Measurements from ENCODE around the gene NSG2.
"Not testable (repeated sequence)": the region's sequence is repeated elsewhere in the genome, so short reads cannot be mapped to it uniquely, and the experiment has no call there.

Gene NSG2

DNA sequence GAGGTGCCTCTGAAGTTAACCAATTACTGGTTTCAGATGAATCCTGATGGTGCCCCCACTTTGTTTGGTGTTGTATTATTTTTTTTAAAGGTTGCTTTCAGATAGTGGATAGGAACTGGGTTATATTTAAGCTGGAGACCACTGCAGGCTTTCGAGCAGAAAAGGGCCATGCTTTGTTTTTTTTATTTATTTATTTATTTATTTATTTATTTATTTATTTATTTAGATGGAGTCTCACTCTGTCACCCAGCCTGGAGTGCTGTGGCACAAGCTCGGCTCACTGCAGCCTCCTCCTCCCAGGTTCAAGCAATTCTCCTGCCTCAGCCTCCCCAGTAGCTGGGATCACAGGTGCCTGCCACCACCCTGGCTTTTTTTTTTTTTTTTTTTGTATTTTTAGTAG lies 57.1 kb downstream of the NSG2 start:
- DNase-seq (ENCODE audit: low spot score), result not testable (repeated sequence)

DNA sequence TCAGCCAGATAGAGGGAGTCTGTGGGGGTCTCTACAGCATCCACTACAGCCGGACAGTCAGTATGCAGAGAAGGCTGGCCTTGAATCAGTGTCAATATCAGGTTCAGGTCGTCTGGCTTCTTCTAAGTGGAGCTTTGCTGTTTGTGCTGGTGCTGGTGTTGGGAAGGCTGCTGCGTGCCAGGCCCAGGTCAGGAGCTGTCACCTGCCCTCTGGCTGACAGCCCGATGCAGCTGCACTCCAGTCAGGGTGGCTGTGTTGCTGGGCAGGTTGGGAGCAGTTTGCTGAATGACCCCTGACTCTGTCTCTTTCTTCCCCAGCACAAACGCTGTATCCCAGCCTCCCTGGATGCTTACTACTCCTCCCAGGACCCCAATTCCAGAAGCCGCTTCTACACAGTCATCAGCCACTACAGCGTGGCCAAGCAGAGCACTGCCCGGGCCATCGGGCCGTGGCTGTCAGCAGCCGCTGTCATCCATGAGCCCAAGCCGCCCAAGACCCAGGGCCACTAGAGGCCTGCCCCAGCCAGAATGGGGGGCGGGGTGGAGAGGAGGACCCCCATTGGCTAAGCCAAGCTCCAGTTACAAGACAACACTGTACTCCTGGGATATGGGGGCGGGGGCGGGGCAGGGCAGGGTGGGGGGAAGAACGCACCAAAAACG lies 61.6 kb downstream of the NSG2 start:
- DNase-seq (ENCODE audit: low spot score), result no peak

- no peak for DNase-seq (ENCODE audit: low spot score)
Measured at GRCh38 chr5:174108745-174109144, 63.2 kb downstream of the NSG2 start.

- no peak for DNase-seq (ENCODE audit: low spot score)
Measured at GRCh38 chr5:174109698-174110260, 64.3 kb downstream of the NSG2 start.

GRCh38 chr5:174110310-174110709 lies 64.8 kb downstream of the NSG2 start:
- no peak for DNase-seq (ENCODE audit: low spot score)

- no peak for DNase-seq (ENCODE audit: low spot score)
Measured at GRCh38 chr5:174111287-174111973, 65.9 kb downstream of the NSG2 start.

- DNase-seq (ENCODE audit: low spot score), result no peak
Measured at GRCh38 chr5:174115226-174115625, 69.7 kb downstream of the NSG2 start.

DNA sequence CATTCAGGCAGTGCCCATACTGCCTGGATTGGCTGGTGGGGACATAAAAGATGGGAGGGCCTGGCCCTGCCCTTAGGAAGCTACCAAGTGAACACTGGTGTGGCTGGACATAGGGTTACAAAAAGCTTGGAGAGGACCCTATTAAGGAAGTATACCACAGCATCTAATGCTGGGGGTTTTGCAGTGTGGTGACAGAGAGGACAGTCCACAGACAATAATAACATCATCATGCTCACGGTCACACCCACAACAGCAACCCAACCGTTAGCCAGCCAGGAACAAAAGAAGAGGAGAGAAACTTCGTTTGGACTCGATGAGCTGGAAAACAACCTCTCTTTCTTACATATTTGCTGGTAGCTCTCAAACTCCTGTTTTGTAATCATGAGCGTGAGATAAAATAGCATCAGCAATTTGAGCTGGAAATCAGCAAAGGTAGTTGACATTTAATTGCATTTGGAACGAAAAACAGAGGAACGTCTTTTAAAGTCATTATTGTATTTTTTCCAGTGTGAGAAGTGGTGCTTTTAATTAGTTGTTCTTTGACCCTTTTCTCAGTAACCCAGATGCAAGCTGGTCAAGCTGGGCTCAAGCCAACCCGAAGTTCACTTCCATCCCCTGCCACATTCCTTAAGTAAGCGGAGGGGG lies 73.4 kb downstream of the NSG2 start:
- DNase-seq (ENCODE audit: low spot score), result no peak

GRCh38 chr5:174119468-174119881 lies 74.0 kb downstream of the NSG2 start:
- no peak for DNase-seq (ENCODE audit: low spot score)

GRCh38 chr5:174120401-174121005 lies 75.0 kb downstream of the NSG2 start:
- no peak for DNase-seq (ENCODE audit: low spot score)

DNA sequence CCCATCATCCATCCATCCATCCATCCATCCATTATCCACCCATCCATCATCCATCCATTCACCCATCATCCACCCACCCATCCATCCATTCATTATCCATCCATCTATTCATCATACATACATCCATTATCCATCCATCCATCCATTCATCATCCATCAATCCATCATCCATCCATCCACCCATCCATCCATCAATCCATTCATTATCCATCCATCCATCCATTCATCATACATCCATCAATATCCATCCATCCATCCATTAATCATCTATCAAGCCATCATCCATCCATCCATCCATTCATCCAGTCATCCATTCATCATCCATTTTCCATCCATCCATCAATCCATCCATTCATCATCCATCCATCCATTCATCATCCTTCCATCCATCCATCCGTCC lies 89.0 kb downstream of the NSG2 start:
- DNase-seq (ENCODE audit: low spot score), result no peak

GRCh38 chr5:174139623-174140022 lies 94.1 kb downstream of the NSG2 start:
- DNase-seq (ENCODE audit: low spot score), result no peak

- no peak for DNase-seq (ENCODE audit: low spot score)
Measured at GRCh38 chr5:174140452-174141020, 95.0 kb downstream of the NSG2 start.

DNA sequence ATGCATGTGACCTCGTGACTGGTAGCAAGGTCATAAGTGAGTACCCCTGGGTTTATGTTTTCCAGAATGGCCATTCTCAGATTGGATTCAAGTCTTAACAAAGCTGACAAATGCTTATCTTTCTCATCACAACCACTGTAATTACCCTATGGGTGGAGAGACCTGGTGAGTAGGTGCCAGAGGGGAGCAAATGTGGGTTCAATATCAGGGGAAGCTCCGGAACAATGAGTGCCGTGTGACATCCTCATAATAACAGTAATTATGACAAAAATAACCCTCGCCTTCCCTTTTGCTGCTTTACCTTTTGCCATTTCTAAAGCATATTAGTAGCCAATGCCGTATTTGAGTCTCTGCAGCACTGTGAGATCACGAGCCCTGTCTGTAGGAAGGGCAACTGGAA lies 95.9 kb downstream of the NSG2 start:
- no peak for DNase-seq (ENCODE audit: low spot score)

DNA sequence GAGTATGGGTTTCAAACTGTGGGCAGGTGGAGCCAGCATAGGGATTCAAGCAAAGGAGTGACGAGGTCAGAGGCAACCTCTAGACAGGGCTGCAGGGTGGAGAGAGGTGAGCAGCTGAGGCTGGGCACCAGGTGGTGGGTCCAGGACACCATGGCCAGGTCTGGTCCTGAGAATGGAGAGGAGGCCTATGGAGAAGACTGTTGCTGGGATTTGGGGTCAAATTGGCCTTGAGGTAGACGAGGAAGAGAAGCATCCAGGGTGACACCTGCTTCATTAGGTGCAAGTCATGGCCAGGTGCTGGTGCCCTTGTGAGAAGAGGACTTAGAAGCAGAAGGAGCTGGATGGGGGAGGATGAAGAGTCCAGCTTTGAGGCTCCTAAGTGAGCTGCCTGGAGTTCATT lies 99.6 kb downstream of the NSG2 start:
- DNase-seq (ENCODE audit: low spot score), result no peak

- DNase-seq (ENCODE audit: low spot score), result no peak
Measured at GRCh38 chr5:174145821-174146220, 100.3 kb downstream of the NSG2 start.

DNA sequence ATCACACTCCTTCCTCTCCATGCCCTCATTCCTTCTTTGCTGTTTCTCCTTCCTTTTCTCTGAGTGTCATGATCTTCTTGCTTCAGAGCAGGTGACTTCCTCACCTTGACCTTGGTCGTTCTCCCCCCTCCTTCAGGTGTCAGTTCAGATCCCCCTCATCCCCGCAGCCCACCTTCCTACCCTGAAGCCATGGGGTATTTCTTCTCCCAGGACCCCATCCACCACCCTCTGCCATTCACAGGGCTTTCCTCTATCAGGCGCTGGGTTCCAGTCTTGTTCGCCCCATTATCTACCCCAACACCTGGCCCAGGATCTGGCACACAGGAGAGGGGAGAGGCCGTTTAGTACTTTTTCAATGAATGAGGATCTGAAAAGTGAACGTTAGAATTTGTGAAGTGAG lies 101.0 kb downstream of the NSG2 start:
- no peak for DNase-seq (ENCODE audit: low spot score)

DNA sequence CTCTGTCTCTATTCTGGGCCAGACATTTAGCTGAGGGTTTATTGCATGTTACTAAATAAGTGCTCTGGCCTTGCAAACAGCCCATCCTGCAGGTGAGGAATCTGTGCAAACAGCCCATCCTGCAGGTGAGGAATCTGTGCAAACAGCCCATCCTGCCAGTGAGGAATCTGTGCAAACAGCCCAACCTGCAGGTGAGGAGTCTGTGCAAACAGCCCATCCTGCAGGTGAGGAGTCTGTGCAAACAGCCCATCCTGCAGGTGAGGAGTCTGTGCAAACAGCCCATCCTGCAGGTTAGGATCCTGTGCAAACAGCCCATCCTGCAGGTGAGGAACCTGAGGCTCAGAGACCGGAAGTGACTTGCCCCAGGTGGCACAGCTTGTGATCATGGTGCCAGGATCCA lies 101.5 kb downstream of the NSG2 start:
- not testable (repeated sequence) for DNase-seq (ENCODE audit: low spot score)

DNA sequence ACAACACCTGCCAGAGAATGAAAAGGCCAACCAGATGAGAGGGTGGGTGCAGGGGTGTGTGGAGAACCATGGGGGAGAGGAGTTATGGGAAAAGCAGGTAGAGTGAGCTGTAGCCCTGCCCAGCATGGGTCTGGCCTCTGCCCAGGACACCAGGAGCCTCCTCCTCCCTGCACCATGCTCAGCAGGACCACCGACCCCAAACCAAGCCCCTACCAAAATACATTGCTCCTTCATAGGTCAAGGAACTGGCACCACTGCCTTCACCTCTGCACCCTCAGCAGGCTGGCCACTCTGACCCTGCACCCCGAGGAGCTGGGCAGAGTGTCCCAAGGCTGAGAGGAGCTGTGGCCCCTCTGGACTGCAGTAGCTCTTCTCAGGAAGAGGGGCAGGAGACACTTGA lies 102.0 kb downstream of the NSG2 start:
- DNase-seq (ENCODE audit: low spot score), result no peak

GRCh38 chr5:174148721-174149120 lies 103.2 kb downstream of the NSG2 start:
- DNase-seq (ENCODE audit: low spot score), result no peak

DNA sequence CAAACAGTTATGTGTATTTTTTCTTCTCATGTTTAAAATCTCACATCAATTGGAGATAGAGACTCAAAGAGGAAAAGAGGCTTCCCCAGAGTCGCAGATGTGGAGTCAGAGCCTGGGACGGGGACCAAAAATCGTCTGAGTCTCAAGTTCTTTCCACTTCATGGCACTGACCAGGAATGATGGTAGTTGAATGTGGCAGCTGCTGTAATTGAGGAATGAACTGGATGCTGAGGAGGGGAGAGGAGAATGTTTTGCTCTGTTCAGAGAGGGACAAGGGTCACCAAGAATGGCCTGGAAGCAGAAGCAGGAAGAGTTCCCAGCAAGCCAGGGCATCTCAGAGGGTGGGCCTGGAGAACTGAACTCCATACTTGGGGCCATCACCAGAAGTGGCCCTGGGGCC lies 103.9 kb downstream of the NSG2 start:
- no peak for DNase-seq (ENCODE audit: low spot score)

GRCh38 chr5:174149989-174150388 lies 104.5 kb downstream of the NSG2 start:
- no peak for DNase-seq (ENCODE audit: low spot score)

Measured in CD4-positive, alpha-beta T cell treated with Interleukin-6 at 100 ng/mL for 8 hours (primary cell).